Kidney (tissue), 14 donors: ENCODE results near the gene MOGAT3. TPM values are rescaled to one million over a fixed set of nuclear protein-coding genes. Genes with fewer than 3 reads are reported as not detected.

ENCODE experiments used
- DNase-seq, 5 donors: peaks; one replicate each; pipeline ENCODE4 v3.0.0-alpha.2; 2013 to 2020
- FAIRE-seq: peaks from 2 replicates; lab custom pipeline; 2012; peaks lifted over from hg19 to GRCh38; lab: Jason Lieb, UNC
- H3K27ac ChIP-seq, 2 donors: one replicate each; pipeline ENCODE4 v1.7.0; 2013; ENCODE audit warnings: low read depth in 2 of 2, low read length in 2 of 2, inconsistent platforms in 1 of 2
- H3K27me3 ChIP-seq: one replicate; pipeline ENCODE4 v1.7.1; 2013; ENCODE audit warnings: low read length, inconsistent platforms; ENCODE audit not compliant: control insufficient read depth, insufficient read depth
- H3K36me3 ChIP-seq, 3 donors: one replicate each; pipeline versions ENCODE4 v1.7.0 to v1.7.1; 2013; ENCODE audit warnings: low read length in 3 of 3, control low read depth in 1 of 3, inconsistent platforms in 1 of 3; ENCODE audit not compliant: insufficient read depth in 3 of 3, control insufficient read depth in 2 of 3
- H3K4me1 ChIP-seq, 3 donors: one replicate each; pipeline versions ENCODE4 v1.7.0 to v1.7.1; 2013; ENCODE audit warnings: low read length in 3 of 3, inconsistent platforms in 1 of 3, low read depth in 1 of 3; ENCODE audit not compliant: control insufficient read depth in 2 of 3, insufficient read depth in 2 of 3
- H3K4me3 ChIP-seq, 3 donors: one replicate each; pipeline versions ENCODE4 v1.7.0 to v1.8.1; 2013; ENCODE audit warnings: low read length in 3 of 3, control low read depth in 1 of 3, inconsistent platforms in 1 of 3
- H3K9ac ChIP-seq, 3 donors: one replicate each; pipeline versions ENCODE4 v1.7.0 to v1.7.1; 2013; ENCODE audit warnings: low read length in 3 of 3, control low read depth in 1 of 3, inconsistent platforms in 1 of 3
- H3K9me3 ChIP-seq, 3 donors: one replicate each; pipeline versions ENCODE4 v1.7.0 to v1.7.1; 2013; ENCODE audit warnings: low read length in 3 of 3, control low read depth in 1 of 3, inconsistent platforms in 1 of 3; ENCODE audit not compliant: control insufficient read depth in 2 of 3, insufficient read depth in 1 of 3
- CTCF ChIP-seq: IDR thresholded peaks from 3 replicates; pipeline ENCODE4 v1.5.1; 2012; ENCODE audit warnings: mild to moderate bottlenecking, moderate library complexity, borderline replicate concordance; ENCODE audit not compliant: insufficient read depth; ENCODE audit errors: extremely low read depth
- intact Hi-C: fragments of 100-400 bp; cut with DNase I; formaldehyde crosslinking; loops from one replicate; pipeline ENCODE4 v1.11.1; 2022
- polyA plus RNA-seq: library from polyadenylated mRNA; stranded (reverse); fragments of 350-450 nt; fragmentation: Illumina TruSeq; extraction: RNeasy Lipid Tissue Mini Kit (QIAGEN cat#74804); gene quantifications from one replicate; pipeline ENCODE4 v1.2.3, GENCODE V29; 2014; ENCODE audit warnings: low read depth, low replicate concordance; ENCODE audit not compliant: insufficient read depth
- total RNA-seq: library from RNA; stranded (reverse); fragmentation: NEBNext Ultra II Directional; extraction: Animal tissue kit (Norgen Biotek cat#: 25700); gene quantifications from one replicate; pipeline ENCODE4 v1.2.1, GENCODE V29; 2021
- donor health status: control.
- donor health status: control.
- donor health status: control.
- donor health status: control.
- donor health status: control.
- donor health status: DM: yes; HTN: yes; CAD: no.
- donor health status: Normal renal cell carcinoma (clear cell type).

MOGAT3 gene
- total and polyA plus RNA-seq, 2 donors from 2014 or later = 0.25 to 0.37 TPM

- FAIRE-seq (no peak), DNase-seq (no peak)
- Histone ChIP-seq H3K27me3 (peaks cover 5% of the 10 kb centered on the region), H3K9ac (no peak overlapping the region), H3K36me3 (no peaks in the 10 kb centered on the region), H3K9me3 (no peaks in the 10 kb centered on the region), H3K27ac (no peak overlapping the region), H3K4me3 (no peak overlapping the region), H3K4me1 (peaks cover 0 to 2% (median 0%) of the 10 kb centered on the region in 3 donors)
- TF ChIP-seq CTCF = no peak
- intact Hi-C loops = no loop called here
Observed at GRCh38 chr7:101197991-101198390, 2.8 kb downstream of the MOGAT3 start.

GRCh38 chr7:101195884-101196283, 5.0 kb downstream of the MOGAT3 start:
- TF ChIP-seq CTCF = no peak
- DNase-seq (no peak), FAIRE-seq (no peak)
- Histone ChIP-seq H3K9ac (no peak overlapping the region), H3K9me3 (no peaks in the 10 kb centered on the region), H3K4me1 (no peaks in the 10 kb centered on the region), H3K27me3 (no peaks in the 10 kb centered on the region), H3K36me3 (no peaks in the 10 kb centered on the region), H3K27ac (no peak overlapping the region), H3K4me3 (no peak overlapping the region)
- intact Hi-C loops = no loop called here

DNA sequence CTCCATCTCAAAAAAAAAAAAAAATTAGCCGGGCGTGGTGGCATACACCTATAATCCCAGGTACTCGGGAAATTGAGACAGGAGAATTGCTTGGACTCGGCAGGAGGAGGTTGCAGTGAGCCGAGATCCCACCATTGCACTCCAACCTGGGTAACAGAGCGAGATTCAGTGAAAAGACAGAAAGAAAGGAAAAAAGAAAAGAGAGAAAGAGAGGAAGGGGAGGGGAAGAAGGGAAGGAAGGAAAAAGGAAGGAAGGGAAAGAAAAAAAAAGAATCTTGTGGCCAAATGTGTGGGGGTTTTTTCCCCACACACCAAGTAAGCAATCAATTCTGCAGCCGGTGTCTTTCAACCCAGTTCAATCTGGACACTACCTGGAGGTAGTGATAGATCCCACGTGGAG, 11.7 kb downstream of the MOGAT3 start:
- no peaks in the 10 kb centered on the region for H3K4me1 ChIP-seq
- H3K27me3 ChIP-seq = no peaks in the 10 kb centered on the region
- intact Hi-C loops = no loop called here
- no peak for TF ChIP-seq CTCF
- H3K36me3 ChIP-seq = no peaks in the 10 kb centered on the region
- H3K9me3 ChIP-seq = no peaks in the 10 kb centered on the region
- no peak overlapping the region for H3K4me3 ChIP-seq
- FAIRE-seq = no peak
- no peak overlapping the region for H3K27ac ChIP-seq
- no peak for DNase-seq
- no peak overlapping the region for H3K9ac ChIP-seq

DNA sequence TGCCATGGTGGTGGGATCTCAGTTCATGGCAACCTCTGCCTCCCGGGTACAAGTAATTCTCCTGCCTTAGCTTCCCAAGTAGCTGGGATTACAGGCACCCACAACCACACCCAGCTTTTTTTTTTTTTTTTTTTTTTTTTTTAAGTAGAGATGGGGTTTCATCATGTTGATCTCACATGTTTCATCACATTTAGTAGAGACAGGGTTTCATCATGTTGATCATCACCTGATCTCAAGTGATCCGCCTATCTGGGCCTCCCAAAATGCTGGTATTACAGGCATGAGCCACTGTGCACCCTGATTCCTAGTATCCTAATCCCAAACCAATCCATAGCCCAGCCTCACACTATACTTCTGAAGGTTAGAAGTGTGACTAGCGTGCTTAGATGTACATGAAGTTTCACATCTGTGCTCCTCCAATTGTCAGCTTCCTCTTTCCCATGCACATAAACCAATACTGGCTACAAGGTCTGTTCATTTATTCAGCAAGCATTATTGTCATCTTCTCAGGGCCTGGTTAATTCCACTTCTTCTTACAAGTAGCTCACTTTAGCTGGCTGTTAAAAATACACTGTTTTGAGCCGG, 13.9 kb downstream of the MOGAT3 start:
- intact Hi-C loops = no loop called here
- Histone ChIP-seq H3K4me3 (no peak overlapping the region), H3K36me3 (no peaks in the 10 kb centered on the region), H3K27me3 (no peaks in the 10 kb centered on the region), H3K4me1 (no peaks in the 10 kb centered on the region), H3K27ac (no peak overlapping the region), H3K9ac (no peak overlapping the region), H3K9me3 (no peaks in the 10 kb centered on the region)
- DNase-seq (no peak), FAIRE-seq (no peak)
- TF ChIP-seq CTCF = no peak
